NCI-H1694 (cell line): Measurements from ENCODE around the gene ERICH6.

ENCODE experiments used
- DNase-seq: peaks from one replicate; lab custom pipeline; 2025; lab: John Stamatoyannopoulos, UW

ERICH6 gene

DNA sequence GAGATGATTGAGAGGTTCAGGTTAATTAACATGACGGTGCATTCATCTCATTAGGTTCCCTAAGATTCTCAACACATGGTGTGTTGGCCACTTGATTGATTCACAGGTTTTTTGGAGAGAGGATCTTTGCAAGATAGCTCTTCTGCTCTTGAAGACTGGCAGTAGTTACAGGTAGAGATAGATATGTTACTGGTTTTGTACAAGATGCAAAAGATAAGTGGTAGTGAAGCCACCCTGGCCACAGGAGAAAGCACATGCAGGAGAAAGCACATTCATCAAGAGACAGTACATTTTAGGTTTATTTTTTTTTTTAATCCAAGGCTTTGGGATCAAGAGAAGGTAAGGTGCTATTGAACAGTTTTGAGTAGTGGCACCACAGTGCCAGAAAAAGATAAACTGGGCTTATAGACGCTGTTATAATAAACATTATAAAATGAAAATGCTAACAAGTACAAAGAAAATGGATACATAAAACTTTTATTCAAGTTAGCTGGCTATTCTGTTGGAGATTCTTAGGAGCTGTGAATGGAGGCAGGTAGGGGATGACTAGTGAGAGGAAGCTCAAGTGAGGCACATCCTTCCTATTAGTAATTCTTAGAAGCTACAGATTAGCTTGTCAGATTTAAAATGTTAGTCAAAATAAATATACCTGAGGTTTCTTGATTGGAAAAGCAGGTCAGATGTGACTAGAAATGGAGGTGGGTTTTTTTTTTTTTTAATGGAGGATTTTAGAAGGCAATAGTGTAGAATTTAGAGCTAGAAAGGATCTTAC lies 89.8 kb downstream of the ERICH6 start:
- DNase-seq, result no peak

DNA sequence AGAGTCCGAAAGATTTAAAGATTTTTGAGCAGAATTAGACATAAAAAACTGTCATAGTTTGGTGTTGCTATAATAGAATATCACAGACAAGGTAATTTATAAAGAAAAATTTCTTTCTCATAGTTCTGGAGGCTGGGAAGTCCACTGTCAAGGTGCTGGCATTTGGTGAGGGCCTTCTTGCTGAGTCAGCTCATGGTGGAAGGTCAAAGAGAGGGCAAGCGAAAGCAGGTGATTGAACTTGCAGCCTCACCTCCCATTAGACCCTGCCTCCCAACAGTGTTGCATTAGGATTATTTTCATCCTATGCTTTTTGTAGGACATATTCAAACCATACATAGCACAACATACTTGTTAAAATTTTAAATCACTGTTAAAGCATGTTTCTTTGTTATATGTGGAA lies 90.7 kb downstream of the ERICH6 start:
- DNase-seq, result no peak

DNA sequence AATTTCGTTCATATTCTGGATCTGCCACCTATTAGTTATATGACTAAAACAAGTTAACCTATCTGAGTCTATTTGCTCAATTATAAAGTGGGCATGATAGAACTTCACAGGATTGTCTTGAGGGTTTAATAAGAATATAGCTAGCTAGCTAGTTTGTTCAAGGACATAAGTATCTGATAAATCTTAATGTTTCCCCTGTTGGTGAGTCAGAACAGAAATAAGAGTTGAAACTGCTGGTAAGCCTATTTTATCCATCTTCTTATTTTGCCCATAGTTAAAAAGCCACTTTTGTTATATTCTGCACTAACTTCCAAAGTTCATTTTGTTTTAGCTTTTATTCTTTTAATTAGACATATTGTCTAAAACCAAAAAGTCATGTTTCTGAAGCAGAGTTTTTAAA lies 91.2 kb downstream of the ERICH6 start:
- DNase-seq, result no peak

DNA sequence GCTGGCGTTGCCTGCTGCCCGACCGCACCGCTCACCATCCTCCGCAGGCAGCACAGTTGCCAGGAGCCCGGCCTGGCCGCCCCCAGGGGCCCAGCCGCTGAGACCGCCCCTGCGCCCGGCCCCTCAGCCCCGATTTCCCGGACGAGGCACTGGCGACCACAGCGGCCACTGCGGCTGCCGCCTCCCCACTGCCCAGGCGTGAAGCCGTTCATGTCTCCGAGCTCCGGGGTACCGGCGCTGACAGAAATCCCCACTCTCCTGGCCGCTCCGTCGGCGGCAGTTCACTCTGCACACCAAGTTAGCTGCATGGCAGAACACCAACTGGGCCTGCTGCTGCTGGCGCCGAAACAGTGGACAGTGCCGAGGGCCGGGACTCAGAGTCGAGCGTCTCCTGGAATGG lies 92.1 kb downstream of the ERICH6 start:
- no peak for DNase-seq

DNA sequence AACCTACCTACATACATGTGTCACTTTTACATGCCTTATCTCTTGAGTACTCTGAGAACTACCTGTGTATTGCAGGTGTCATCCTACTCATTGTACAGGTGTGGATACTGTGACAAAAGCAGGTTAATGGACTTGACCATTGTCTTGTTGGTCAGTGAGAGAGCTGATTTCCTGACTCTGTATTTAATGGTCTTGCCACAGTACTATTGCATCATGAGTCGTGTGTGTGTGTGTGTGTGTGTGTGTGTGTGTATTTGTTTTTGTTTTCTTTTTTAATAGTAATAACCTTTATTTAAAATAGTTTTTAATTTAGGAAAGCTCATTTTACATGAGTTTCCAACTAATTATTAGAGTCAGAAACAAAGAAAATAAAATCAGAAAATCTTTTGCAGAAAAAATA lies 92.9 kb downstream of the ERICH6 start:
- DNase-seq, result no peak

DNA sequence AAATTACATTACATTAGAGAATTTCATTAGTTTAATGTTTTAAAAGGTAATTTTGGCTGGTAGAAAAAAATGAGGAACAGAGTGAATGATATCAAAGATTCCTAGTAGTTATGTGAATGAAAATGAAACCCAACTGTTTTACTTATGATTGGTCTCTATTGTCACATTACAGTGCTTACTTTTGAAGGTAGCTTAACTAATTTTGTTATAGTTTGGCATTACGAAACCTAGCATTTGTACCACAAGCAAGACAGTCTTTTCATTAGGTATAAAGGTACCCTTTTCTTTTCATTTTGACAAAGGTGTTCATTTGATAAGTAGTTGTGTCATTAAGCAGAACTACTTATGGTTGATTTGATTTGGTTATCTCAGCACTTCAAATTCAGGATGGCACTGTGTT lies 93.7 kb downstream of the ERICH6 start:
- no peak for DNase-seq
